PC-9 (cell line): Measurements from ENCODE around the gene PROSER2.

ENCODE experiments used
- EZH2 ChIP-seq: fragments of 200-600 bp; sonication (generic); IDR thresholded peaks from 2 replicates; pipeline ENCODE4 v1.8.0; 2017; ENCODE audit warnings: antibody characterized with exemption, low read depth
- TF ChIP-seq, protein P1 (sequence below): fragments of 200-600 bp; sonication (generic); conservative IDR thresholded peaks from 2 replicates; pipeline ENCODE4 v1.6.1; 2017; ENCODE audit warnings: mixed run types, antibody characterized with exemption, mild to moderate bottlenecking, moderate library complexity

DNA sequence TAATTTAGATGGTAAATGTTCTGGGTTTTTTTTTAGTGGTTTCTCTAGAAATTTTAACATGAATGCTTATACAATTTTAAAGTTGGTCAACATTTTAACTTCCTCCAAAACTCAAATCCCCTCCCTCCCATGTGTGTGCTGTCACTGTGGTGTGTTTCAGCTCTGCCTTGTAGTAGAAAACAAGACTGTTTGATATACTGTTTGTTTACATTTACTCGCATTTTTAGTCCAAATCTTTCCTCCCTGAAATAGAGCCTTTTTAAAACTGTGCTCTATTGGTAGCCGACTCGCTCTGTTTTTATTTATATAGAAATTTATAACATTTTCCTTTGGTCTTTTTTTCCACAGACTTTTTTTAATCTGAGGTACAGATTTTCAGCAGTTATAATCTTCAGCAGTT lies 19.3 kb downstream of the PROSER2 start:
- TF ChIP-seq, protein P1, sequence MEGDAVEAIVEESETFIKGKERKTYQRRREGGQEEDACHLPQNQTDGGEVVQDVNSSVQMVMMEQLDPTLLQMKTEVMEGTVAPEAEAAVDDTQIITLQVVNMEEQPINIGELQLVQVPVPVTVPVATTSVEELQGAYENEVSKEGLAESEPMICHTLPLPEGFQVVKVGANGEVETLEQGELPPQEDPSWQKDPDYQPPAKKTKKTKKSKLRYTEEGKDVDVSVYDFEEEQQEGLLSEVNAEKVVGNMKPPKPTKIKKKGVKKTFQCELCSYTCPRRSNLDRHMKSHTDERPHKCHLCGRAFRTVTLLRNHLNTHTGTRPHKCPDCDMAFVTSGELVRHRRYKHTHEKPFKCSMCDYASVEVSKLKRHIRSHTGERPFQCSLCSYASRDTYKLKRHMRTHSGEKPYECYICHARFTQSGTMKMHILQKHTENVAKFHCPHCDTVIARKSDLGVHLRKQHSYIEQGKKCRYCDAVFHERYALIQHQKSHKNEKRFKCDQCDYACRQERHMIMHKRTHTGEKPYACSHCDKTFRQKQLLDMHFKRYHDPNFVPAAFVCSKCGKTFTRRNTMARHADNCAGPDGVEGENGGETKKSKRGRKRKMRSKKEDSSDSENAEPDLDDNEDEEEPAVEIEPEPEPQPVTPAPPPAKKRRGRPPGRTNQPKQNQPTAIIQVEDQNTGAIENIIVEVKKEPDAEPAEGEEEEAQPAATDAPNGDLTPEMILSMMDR: no peak
- no peak for TF ChIP-seq EZH2
